Panc1 (cell line): Measurements from ENCODE around the gene MAST3.

ENCODE experiments used
- CTCF ChIP-seq: fragments of 450-650 bp; IDR thresholded peaks from 2 replicates; pipeline ENCODE4 v1.5.1; 2017; ENCODE audit warnings: mild to moderate bottlenecking
- POLR2AphosphoS5 ChIP-seq: IDR thresholded peaks from 2 replicates; pipeline ENCODE4 v1.6.1; 2012; ENCODE audit warnings: mild to moderate bottlenecking, low read depth, low read length, moderate library complexity
- REST ChIP-seq, 2 experiments: IDR thresholded peaks; 2 replicates each; pipeline ENCODE4 v1.6.1; 2011 to 2012; ENCODE audit warnings: low read depth in 2 of 2, control low read depth in 1 of 2, low read length in 1 of 2, mild to moderate bottlenecking in 1 of 2, moderate library complexity in 1 of 2; ENCODE audit not compliant: insufficient read depth in 1 of 2
- SIN3A ChIP-seq: IDR thresholded peaks from 2 replicates; pipeline ENCODE4 v1.6.1; 2012; ENCODE audit warnings: low read depth, mild to moderate bottlenecking, low read length, moderate library complexity, borderline replicate concordance; ENCODE audit not compliant: insufficient read depth
- TCF7L2 ChIP-seq: IDR thresholded peaks from 2 replicates; pipeline ENCODE4 v1.6.1; 2011; ENCODE audit warnings: mild to moderate bottlenecking, low read depth, low read length, inconsistent platforms

GRCh38 chr19:18104793-18105131 is 7.2 kb downstream of the MAST3 start:
- TF ChIP-seq CTCF, result no peak
- no peak for TF ChIP-seq POLR2AphosphoS5
- no peak for TF ChIP-seq REST (IDR thresholded peaks at IDR 0.05; ENCODE audit: insufficient read depth in 1 of 2, low read depth in 2 of 2, low read length in 1 of 2)
- TF ChIP-seq SIN3A, result no peak
- no peak for TF ChIP-seq TCF7L2
